Pancreas (tissue), 10 donors: ENCODE measurements around the gene MAMLD1. TPM values are rescaled to one million over a fixed set of nuclear protein-coding genes. Genes with fewer than 3 reads are reported as not detected.

Experiments used
- ATAC-seq, 4 donors: fragments of 200-7000 bp; cut with Tn5 transposase; one replicate each; pipeline versions ENCODE4 v1.8.0 to v1.9.1; 2020; ENCODE audit warnings: mild to moderate bottlenecking in 4 of 4, moderate library complexity in 4 of 4
- DNase-seq, 6 donors: peaks; one replicate each; pipeline ENCODE4 v3.0.0-alpha.2; 2020
- FAIRE-seq: peaks from 2 replicates; lab custom pipeline; 2012; peaks lifted over from hg19 to GRCh38; lab: Jason Lieb, UNC
- H3K27ac ChIP-seq, 4 donors: fragments of 200-600 bp; sonication (generic); 1 replicate in 3 of 4; 2 replicates in 1 of 4; pipeline versions ENCODE4 v1.5.0 to v1.8.0; 2020
- H3K27me3 ChIP-seq, 4 donors: fragments of 200-600 bp; one replicate each; pipeline ENCODE4 v1.8.0; 2021
- H3K36me3 ChIP-seq, 3 donors: fragments of 200-600 bp; sonication (generic) in 1 of 3; one replicate each; pipeline versions ENCODE4 v1.5.0 to v1.8.0; 2020 to 2021
- H3K4me1 ChIP-seq, 3 donors: fragments of 200-600 bp; one replicate each; pipeline ENCODE4 v1.8.0; 2021
- H3K4me3 ChIP-seq, 4 donors: fragments of 200-600 bp; sonication (generic) in 2 of 4; one replicate each; pipeline versions ENCODE4 v1.5.0 to v1.8.0; 2020 to 2021
- H3K9me3 ChIP-seq, 4 donors: fragments of 200-600 bp; one replicate each; pipeline ENCODE4 v1.8.0; 2021
- WGBS, 2 donors: extraction: QIAGEN DNeasy Blood & Tissue Kit; methylation state at CpG; one replicate each; pipeline ENCODE4 v1.1.7; 2013; 5-methylcytosine and 5-hydroxymethylcytosine counted together
- intact Hi-C, 3 donors: fragments of 100-400 bp; cut with DNase I; formaldehyde crosslinking; loops; one replicate each; pipeline versions ENCODE4 v1.11.1 to v1.14.2; 2022
- polyA plus RNA-seq, 2 donors: library from polyadenylated mRNA; stranded (reverse); fragments of 200-250 nt; gene quantifications; one replicate each; pipeline ENCODE4 v1.2.3, GENCODE V29; 2013
- total RNA-seq, 6 donors: library from RNA; stranded (reverse); fragmentation: NEBNext Ultra II Directional in 4 of 6; extraction: Animal tissue kit (Norgen Biotek cat#: 25700) in 4 of 6; gene quantifications; one replicate each; pipeline versions ENCODE4 v1.2.1 to v1.2.4, GENCODE V29; 2021 to 2023
- TF ChIP-seq, protein P1 (sequence below), 4 donors: fragments of 200-600 bp; sonication (generic) in 3 of 4; IDR thresholded peaks; one replicate each; pipeline versions ENCODE4 v1.5.0 to v1.8.0; 2021; ENCODE audit warnings: antibody characterized with exemption in 4 of 4
- donor health status: healthy with polysubstance abuse.
- donor health status: DM: no; HTN: no; CAD: no; lungs with moderate emphysema.
- donor health status: DM: no; HTN: no; CAD: no.
- donor health status: control.
- donor health status: control.
- donor health status: Bipolar disorder and iron deficiency.
- donor health status: DM: yes; HTN: yes; CAD: no.
- donor health status: DM: no; HTN: no; CAD: no.
- donor health status: DM: no; HTN: no; CAD: no.
- donor health status: DM: yes; HTN: yes; CAD: no.

MAMLD1 gene
- total and polyA plus RNA-seq, 8 donors = 2.4 to 8.8 (median 3.5) TPM

- TF ChIP-seq, protein P1, sequence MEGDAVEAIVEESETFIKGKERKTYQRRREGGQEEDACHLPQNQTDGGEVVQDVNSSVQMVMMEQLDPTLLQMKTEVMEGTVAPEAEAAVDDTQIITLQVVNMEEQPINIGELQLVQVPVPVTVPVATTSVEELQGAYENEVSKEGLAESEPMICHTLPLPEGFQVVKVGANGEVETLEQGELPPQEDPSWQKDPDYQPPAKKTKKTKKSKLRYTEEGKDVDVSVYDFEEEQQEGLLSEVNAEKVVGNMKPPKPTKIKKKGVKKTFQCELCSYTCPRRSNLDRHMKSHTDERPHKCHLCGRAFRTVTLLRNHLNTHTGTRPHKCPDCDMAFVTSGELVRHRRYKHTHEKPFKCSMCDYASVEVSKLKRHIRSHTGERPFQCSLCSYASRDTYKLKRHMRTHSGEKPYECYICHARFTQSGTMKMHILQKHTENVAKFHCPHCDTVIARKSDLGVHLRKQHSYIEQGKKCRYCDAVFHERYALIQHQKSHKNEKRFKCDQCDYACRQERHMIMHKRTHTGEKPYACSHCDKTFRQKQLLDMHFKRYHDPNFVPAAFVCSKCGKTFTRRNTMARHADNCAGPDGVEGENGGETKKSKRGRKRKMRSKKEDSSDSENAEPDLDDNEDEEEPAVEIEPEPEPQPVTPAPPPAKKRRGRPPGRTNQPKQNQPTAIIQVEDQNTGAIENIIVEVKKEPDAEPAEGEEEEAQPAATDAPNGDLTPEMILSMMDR (IDR thresholded peaks at IDR 0.05) = no peak
- Histone ChIP-seq H3K4me3 (no peak overlapping the region), H3K4me1 (no peaks in the 10 kb centered on the region), H3K27ac (no peak overlapping the region), H3K36me3 (no peaks in the 10 kb centered on the region), H3K9me3 (no peaks in the 10 kb centered on the region), H3K27me3 (no peaks in the 10 kb centered on the region)
- 88 to 96% methylated on average over 4 of the region's 4 CpGs for WGBS, 2 donors
- intact Hi-C loops = no loop called here
- ATAC-seq (no peak), DNase-seq (no peak), FAIRE-seq (no peak)
Measured at GRCh38 chrX:150531467-150531866, 168.3 kb downstream of the MAMLD1 start.

DNA sequence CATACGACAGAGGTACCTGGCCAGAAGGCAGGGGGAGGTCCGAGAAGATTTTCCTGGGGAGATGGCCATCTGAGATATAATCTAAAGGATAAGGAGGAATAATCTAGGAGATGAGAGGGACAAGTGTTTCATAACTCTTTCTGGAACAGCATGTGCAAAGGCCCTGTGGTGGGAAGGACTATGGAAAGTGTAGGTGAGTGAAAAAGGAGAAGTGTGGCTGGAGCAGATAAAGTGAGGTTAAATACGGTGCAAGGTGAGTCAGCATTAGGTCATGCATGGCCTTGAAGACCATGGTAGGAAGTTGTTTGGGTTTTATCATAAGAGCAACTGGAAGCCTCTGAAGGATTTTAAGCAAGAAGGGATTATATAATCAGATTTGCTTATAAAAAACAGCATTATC, 170.7 kb downstream of the MAMLD1 start:
- DNase-seq (no peak), ATAC-seq (peak in 1 of 4 donors; percentile 36), FAIRE-seq (no peak)
- WGBS, 2 donors = 65 to 71% methylated on average over 3 of the region's 3 CpGs
- H3K27me3 ChIP-seq = no peaks in the 10 kb centered on the region
- intact Hi-C loops = no loop called here
- no peak overlapping the region for H3K27ac ChIP-seq
- TF ChIP-seq, protein P1 (IDR thresholded peaks at IDR 0.05) = no peak
- H3K4me1 ChIP-seq = no peaks in the 10 kb centered on the region
- H3K9me3 ChIP-seq = no peaks in the 10 kb centered on the region
- no peaks in the 10 kb centered on the region for H3K36me3 ChIP-seq
- no peak overlapping the region for H3K4me3 ChIP-seq

GRCh38 chrX:150536455-150537116, 173.5 kb downstream of the MAMLD1 start:
- TF ChIP-seq, protein P1 (IDR thresholded peaks at IDR 0.05) = peak in 3 of 4 donors; percentile 11 to 34 (median 11)
- H3K9me3 ChIP-seq = no peaks in the 10 kb centered on the region
- H3K4me1 ChIP-seq = no peaks in the 10 kb centered on the region
- no peak overlapping the region for H3K27ac ChIP-seq
- ATAC-seq (peak in 3 of 4 donors; percentile 25 to 82 (median 75)), FAIRE-seq (no peak), DNase-seq (no peak)
- H3K4me3 ChIP-seq = no peak overlapping the region
- H3K36me3 ChIP-seq = no peaks in the 10 kb centered on the region
- H3K27me3 ChIP-seq = no peaks in the 10 kb centered on the region
- intact Hi-C loops = no loop called here
- WGBS, 2 donors = 48 to 55% methylated on average over 8 of the region's 8 CpGs

DNA sequence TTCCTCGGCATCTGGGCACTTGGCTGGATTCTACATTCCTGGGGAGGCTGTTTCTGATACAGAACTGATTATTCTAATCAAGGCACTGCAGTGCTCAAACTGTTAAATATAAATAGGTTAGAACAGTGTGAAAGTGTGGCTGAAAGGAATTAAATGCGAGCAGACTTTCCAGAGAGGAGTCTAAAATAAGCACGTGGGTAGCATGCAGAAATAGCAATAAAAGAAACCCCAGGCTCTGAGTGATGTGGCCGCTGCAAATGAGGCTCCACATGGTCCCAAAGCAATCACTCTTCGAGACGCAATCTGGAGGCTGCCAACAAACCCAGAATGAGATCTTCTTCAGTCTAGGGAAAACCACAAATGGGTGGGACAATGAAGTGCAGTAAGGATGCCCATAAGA, 174.7 kb downstream of the MAMLD1 start:
- no peaks in the 10 kb centered on the region for H3K4me1 ChIP-seq
- intact Hi-C loops = no loop called here
- no peak for FAIRE-seq
- no peaks in the 10 kb centered on the region for H3K27me3 ChIP-seq
- TF ChIP-seq, protein P1 (IDR thresholded peaks at IDR 0.05) = no peak
- 53 to 72% methylated on average over 6 of the region's 6 CpGs for WGBS, 2 donors
- H3K27ac ChIP-seq = no peak overlapping the region
- H3K9me3 ChIP-seq = no peaks in the 10 kb centered on the region
- DNase-seq = no peak
- H3K4me3 ChIP-seq = no peak overlapping the region
- H3K36me3 ChIP-seq = no peaks in the 10 kb centered on the region
- no peak for ATAC-seq

DNA sequence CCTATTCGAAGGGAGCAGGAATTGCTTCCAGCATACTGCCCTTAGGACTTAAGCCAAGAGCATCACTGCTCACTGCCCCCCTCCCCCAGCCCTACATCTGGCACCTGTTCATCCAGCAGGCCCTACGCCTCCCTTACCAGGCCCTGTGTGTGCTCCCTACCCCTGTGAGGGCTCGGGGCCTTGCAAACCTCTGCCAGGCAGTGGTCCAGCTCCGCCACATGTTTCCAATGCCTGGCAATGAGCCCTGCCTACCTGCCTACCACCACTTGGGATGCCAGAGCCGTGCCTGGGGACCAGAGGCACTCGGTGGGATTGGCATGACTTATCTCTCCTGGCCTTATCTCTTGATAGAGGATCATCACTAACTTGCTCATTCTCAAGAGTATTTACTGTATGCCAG, 177.8 kb downstream of the MAMLD1 start:
- Histone ChIP-seq H3K4me1 (no peaks in the 10 kb centered on the region), H3K27ac (no peak overlapping the region), H3K27me3 (no peaks in the 10 kb centered on the region), H3K9me3 (no peaks in the 10 kb centered on the region), H3K4me3 (no peak overlapping the region), H3K36me3 (no peaks in the 10 kb centered on the region)
- WGBS, 2 donors = 72 to 73% methylated on average over 6 of the region's 6 CpGs
- intact Hi-C loops = no loop called here
- no peak for ATAC-seq
- TF ChIP-seq, protein P1 (IDR thresholded peaks at IDR 0.05) = no peak
- DNase-seq = no peak
- no peak for FAIRE-seq
